ENCODE data around the gene ADAM10.
"Not testable (repeated sequence)": the region's sequence is repeated elsewhere in the genome, so short reads cannot be mapped to it uniquely, and the experiment has no call there.

The ADAM10 gene

GRCh38 chr15:58605931-58606530, 143.5 kb downstream of the ADAM10 start:
- DNase-seq = no peak

GRCh38 chr15:58604455-58604923, 145.0 kb downstream of the ADAM10 start:
- no peak for DNase-seq

- not testable (repeated sequence) for DNase-seq
Measured at GRCh38 chr15:58603927-58604326, 145.6 kb downstream of the ADAM10 start.

GRCh38 chr15:58602823-58603222, 146.7 kb downstream of the ADAM10 start:
- DNase-seq = no peak

GRCh38 chr15:58598829-58599210, 150.7 kb downstream of the ADAM10 start:
- DNase-seq = no peak

GRCh38 chr15:58597943-58598828, 151.3 kb downstream of the ADAM10 start:
- no peak for DNase-seq

GRCh38 chr15:58595516-58596263, 153.8 kb downstream of the ADAM10 start:
- DNase-seq = no peak

- no peak for DNase-seq
Measured at GRCh38 chr15:58594898-58595297, 154.6 kb downstream of the ADAM10 start.

- no peak for DNase-seq
Measured at GRCh38 chr15:58593870-58594269, 155.6 kb downstream of the ADAM10 start.

- no peak for DNase-seq
Measured at GRCh38 chr15:58590926-58591325, 158.6 kb downstream of the ADAM10 start.

- DNase-seq = no peak
Measured at GRCh38 chr15:58590236-58590635, 159.3 kb downstream of the ADAM10 start.

- DNase-seq = no peak
Measured at GRCh38 chr15:58589047-58589446, 160.5 kb downstream of the ADAM10 start.

GRCh38 chr15:58588096-58588495, 161.4 kb downstream of the ADAM10 start:
- DNase-seq = no peak

- DNase-seq = no peak
Measured at GRCh38 chr15:58587486-58587885, 162.0 kb downstream of the ADAM10 start.

GRCh38 chr15:58585693-58586443, 163.6 kb downstream of the ADAM10 start:
- DNase-seq = no peak

- no peak for DNase-seq
Measured at GRCh38 chr15:58584789-58585461, 164.6 kb downstream of the ADAM10 start.

- DNase-seq = no peak
Measured at GRCh38 chr15:58583171-58583908, 166.2 kb downstream of the ADAM10 start.

- no peak for DNase-seq
Measured at GRCh38 chr15:58582160-58582559, 167.3 kb downstream of the ADAM10 start.

- DNase-seq = no peak
Measured at GRCh38 chr15:58576657-58577056, 172.8 kb downstream of the ADAM10 start.

GRCh38 chr15:58575045-58575786, 174.3 kb downstream of the ADAM10 start:
- DNase-seq = no peak

GRCh38 chr15:58574631-58575030, 174.9 kb downstream of the ADAM10 start:
- no peak for DNase-seq
